Mammary epithelial cell (primary cell): ENCODE results near the gene PGM5.
"Not testable (repeated sequence)": the region's sequence is repeated elsewhere in the genome, so short reads cannot be mapped to it uniquely, and the experiment has no call there.

Experiments
- CTCF ChIP-seq, 2 donors: IDR thresholded peaks in 1 of 2; conservative IDR thresholded peaks in 1 of 2; 2 replicates each; pipeline ENCODE4 v1.5.1; 2011 to 2012; ENCODE audit warnings: inconsistent platforms in 2 of 2, low read length in 2 of 2, mild to moderate bottlenecking in 2 of 2, control low read depth in 1 of 2, low read depth in 1 of 2; ENCODE audit not compliant: insufficient read depth in 1 of 2; ENCODE audit errors: extremely low read depth in 1 of 2
- EZH2 ChIP-seq: IDR thresholded peaks from 2 replicates; pipeline ENCODE4 v1.6.1; 2012; ENCODE audit warnings: low read length, inconsistent platforms, borderline replicate concordance

DNA sequence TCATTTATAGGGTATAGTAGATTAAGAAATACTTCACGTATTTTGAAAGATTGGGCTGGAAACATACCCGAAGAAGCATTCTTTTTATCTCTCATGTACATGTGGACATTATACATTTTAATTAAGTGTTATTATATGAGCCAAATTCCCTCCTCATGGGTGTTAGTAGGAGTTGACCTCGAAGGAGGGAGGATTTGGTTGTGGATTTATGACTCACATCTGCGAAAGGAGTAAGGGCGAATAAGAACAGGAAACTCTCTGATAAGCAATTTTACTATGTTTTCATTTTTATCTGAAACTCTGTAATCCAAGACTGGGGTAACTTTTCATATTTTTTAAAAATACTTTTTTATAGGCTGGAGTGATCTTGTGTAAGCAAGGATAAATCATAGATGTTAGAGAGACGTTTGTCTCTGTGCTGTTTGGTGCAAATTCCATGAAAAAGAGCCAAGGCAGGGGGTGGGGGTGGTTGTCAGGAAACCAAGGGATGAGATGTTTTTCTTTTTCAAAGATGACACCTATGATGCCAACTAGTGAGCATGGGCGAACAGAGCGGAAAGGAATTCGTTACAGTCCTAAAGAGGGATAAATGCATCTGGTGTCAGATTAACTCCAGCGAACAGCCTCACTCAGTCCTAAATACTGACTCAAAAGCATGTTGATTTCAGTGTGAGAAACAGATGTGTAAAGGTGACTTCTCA is 19.6 kb upstream of the PGM5 start:
- TF ChIP-seq CTCF (conservative IDR thresholded peaks at IDR 0.05 in 1 of 2, IDR thresholded peaks at IDR 0.05 in 1 of 2; ENCODE audit: extremely low read depth in 1 of 2, insufficient read depth in 1 of 2, low read depth in 1 of 2, low read length in 2 of 2); EZH2: not testable (repeated sequence)
